Measurements from ENCODE around the gene SDF2L1.

DNA sequence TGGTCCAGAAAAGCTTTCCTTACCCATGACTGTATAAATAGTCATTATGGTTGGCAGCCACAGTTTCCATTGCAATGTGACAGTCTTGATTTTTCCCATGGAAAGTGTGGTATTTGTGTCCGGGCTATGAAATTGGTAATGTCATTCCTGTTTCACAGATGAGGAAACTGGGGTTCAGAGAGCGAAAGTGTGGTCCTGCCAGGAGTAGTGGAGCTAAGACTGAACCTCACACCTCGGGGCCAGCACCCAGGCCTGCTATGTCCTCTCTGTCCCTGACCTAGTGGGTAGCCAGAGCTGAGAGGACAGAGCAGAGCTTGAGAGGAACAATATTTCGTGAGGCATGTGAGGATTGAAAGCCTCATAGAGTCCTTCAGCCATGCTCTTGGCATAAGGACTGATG is 11.1 kb upstream of the SDF2L1 start:
- TF ChIP-seq EZH2phosphoT487 (IDR thresholded peaks at IDR 0.05) = no peak
- TF ChIP-seq, protein P1, sequence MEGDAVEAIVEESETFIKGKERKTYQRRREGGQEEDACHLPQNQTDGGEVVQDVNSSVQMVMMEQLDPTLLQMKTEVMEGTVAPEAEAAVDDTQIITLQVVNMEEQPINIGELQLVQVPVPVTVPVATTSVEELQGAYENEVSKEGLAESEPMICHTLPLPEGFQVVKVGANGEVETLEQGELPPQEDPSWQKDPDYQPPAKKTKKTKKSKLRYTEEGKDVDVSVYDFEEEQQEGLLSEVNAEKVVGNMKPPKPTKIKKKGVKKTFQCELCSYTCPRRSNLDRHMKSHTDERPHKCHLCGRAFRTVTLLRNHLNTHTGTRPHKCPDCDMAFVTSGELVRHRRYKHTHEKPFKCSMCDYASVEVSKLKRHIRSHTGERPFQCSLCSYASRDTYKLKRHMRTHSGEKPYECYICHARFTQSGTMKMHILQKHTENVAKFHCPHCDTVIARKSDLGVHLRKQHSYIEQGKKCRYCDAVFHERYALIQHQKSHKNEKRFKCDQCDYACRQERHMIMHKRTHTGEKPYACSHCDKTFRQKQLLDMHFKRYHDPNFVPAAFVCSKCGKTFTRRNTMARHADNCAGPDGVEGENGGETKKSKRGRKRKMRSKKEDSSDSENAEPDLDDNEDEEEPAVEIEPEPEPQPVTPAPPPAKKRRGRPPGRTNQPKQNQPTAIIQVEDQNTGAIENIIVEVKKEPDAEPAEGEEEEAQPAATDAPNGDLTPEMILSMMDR (IDR thresholded peaks at IDR 0.05) = no peak

Data from neural progenitor cell (in vitro differentiated cells).